ENCODE results near the gene SBF2.

GRCh38 chr11:9895006-9895405 is 399.0 kb downstream of the SBF2 start:
- TF ChIP-seq, protein P1, sequence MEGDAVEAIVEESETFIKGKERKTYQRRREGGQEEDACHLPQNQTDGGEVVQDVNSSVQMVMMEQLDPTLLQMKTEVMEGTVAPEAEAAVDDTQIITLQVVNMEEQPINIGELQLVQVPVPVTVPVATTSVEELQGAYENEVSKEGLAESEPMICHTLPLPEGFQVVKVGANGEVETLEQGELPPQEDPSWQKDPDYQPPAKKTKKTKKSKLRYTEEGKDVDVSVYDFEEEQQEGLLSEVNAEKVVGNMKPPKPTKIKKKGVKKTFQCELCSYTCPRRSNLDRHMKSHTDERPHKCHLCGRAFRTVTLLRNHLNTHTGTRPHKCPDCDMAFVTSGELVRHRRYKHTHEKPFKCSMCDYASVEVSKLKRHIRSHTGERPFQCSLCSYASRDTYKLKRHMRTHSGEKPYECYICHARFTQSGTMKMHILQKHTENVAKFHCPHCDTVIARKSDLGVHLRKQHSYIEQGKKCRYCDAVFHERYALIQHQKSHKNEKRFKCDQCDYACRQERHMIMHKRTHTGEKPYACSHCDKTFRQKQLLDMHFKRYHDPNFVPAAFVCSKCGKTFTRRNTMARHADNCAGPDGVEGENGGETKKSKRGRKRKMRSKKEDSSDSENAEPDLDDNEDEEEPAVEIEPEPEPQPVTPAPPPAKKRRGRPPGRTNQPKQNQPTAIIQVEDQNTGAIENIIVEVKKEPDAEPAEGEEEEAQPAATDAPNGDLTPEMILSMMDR (IDR thresholded peaks at IDR 0.05) = no peak
- no peak for TF ChIP-seq POLR2AphosphoS5 (IDR thresholded peaks at IDR 0.05)
- TF ChIP-seq POLR2A (IDR thresholded peaks at IDR 0.05) = no peak
